ENCODE results near the gene EDIL3.

DNA sequence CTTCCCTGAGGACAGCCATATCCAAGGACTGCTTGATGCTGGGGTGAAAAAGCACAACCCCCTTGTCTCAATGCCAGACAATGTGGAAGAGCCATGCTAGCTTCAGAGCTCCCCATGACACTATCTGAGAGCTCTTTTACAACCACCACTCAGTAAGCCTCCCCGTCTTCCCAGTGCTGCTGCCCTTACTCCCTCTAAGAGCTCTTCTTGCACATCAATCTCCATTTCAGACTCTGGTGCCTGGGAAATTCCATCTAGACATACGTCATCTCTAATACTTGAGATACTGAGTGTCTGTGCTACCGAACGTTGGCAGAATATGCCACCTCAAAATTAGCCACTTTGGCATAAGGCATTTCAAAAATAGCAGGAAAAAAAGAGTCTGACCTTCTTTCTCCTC is 94.5 kb downstream of the EDIL3 start:
- TF ChIP-seq, protein P1, sequence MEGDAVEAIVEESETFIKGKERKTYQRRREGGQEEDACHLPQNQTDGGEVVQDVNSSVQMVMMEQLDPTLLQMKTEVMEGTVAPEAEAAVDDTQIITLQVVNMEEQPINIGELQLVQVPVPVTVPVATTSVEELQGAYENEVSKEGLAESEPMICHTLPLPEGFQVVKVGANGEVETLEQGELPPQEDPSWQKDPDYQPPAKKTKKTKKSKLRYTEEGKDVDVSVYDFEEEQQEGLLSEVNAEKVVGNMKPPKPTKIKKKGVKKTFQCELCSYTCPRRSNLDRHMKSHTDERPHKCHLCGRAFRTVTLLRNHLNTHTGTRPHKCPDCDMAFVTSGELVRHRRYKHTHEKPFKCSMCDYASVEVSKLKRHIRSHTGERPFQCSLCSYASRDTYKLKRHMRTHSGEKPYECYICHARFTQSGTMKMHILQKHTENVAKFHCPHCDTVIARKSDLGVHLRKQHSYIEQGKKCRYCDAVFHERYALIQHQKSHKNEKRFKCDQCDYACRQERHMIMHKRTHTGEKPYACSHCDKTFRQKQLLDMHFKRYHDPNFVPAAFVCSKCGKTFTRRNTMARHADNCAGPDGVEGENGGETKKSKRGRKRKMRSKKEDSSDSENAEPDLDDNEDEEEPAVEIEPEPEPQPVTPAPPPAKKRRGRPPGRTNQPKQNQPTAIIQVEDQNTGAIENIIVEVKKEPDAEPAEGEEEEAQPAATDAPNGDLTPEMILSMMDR (IDR thresholded peaks at IDR 0.05; ENCODE audit: extremely low read depth in 1 of 2, insufficient read depth in 1 of 2, low read depth in 1 of 2, low read length in 2 of 2) = no peak
- TF ChIP-seq POLR2A (IDR thresholded peaks at IDR 0.05; ENCODE audit: low read depth, low read length) (no peak), EZH2 (IDR thresholded peaks at IDR 0.05; ENCODE audit: borderline replicate concordance, low read depth, low read length, severe bottlenecking) (no peak)
